ENCODE data around the gene COPZ2. TPM values are rescaled to one million over a fixed set of nuclear protein-coding genes. Genes with fewer than 3 reads are reported as not detected.

The COPZ2 gene
- total RNA-seq, 1 experiment from 2014 or later = not detected

GRCh38 chr17:48053758-48054237, 16.2 kb upstream of the COPZ2 start:
- no peaks in the 10 kb centered on the region for H3K9me2 ChIP-seq (ENCODE audit: insufficient read depth)
- ChIA-PET CTCF (no interaction called here), POLR2A (interaction anchor here (1.1 to 1.3 kb wide), 2 partner anchors 13 to 23 kb away, joined by 3 read pairs; no protein-coding TSS in a partner anchor), RAD21 (ENCODE audit: low non-redundant PET in 1 of 2, low total read pairs in 2 of 2, uncharacterized antibody in 2 of 2, unreplicated experiment in 2 of 2) (interaction anchor here in 1 of 2 experiments (0.6 kb wide), 1 partner anchor 27 kb away, joined by 3 read pairs; no protein-coding TSS in a partner anchor)
- peaks cover 37 to 66% of the 10 kb centered on the region in 2 experiments for H3K36me3 ChIP-seq (ENCODE audit: control insufficient read depth in 1 of 2, insufficient read depth in 2 of 2, low read length in 2 of 2)
- no peaks in the 10 kb centered on the region for H3K27me3 ChIP-seq (ENCODE audit: insufficient read depth, low read length)
- H3K9me3 ChIP-seq (ENCODE audit: control insufficient read depth in 1 of 2, insufficient read depth in 1 of 2, low read depth in 1 of 2, low read length in 2 of 2) = no peaks in the 10 kb centered on the region
- H4K20me1 ChIP-seq (ENCODE audit: insufficient read depth) = no peaks in the 10 kb centered on the region; the same call in 1 of the 2 replicates
- H3K79me2 ChIP-seq (ENCODE audit: insufficient read depth, low read length) = peaks cover 75% of the 10 kb centered on the region
- peaks cover 23 to 24% of the 10 kb centered on the region in 2 experiments for H3K4me1 ChIP-seq (ENCODE audit: control insufficient read depth in 1 of 2, insufficient read depth in 2 of 2, low read length in 2 of 2)
- no peak overlapping the region for H3K9ac ChIP-seq (ENCODE audit: low read length)
- H2AFZ ChIP-seq (ENCODE audit: low read depth, low read length, poor library complexity, severe bottlenecking) = no peak overlapping the region
- intact Hi-C loops (cut with micrococcal nuclease) = no loop called here
- DNase-seq (ENCODE audit: low read depth, low spot score) (no peak), ATAC-seq (no peak)
- H3K27ac ChIP-seq (ENCODE audit: low read depth, low read length) = no peak overlapping the region
- no peak overlapping the region for H3K4me2 ChIP-seq (ENCODE audit: low read length)
- TF ChIP-seq ELF1 (IDR thresholded peaks at IDR 0.05; ENCODE audit: borderline replicate concordance, low read depth) = no peak
- no peak for TF ChIP-seq ZNF274 (IDR thresholded peaks at IDR 0.05; ENCODE audit: low read depth, low read length)
- no TSS peak for BruUV-seq (replicated peaks)
- H3K4me3 ChIP-seq (replicated peaks in 1 of 2; ENCODE audit: low read depth in 1 of 2, low read length in 2 of 2) = no peak overlapping the region

- ATAC-seq = no peak
- Histone ChIP-seq H3K9me3 (ENCODE audit: control insufficient read depth in 1 of 2, insufficient read depth in 1 of 2, low read depth in 1 of 2, low read length in 2 of 2) (no peaks in the 10 kb centered on the region), H3K4me3 (replicated peaks in 1 of 2; ENCODE audit: low read depth in 1 of 2, low read length in 2 of 2) (no peak overlapping the region), H3K4me1 (ENCODE audit: control insufficient read depth in 1 of 2, insufficient read depth in 2 of 2, low read length in 2 of 2) (peaks cover 23 to 24% of the 10 kb centered on the region in 2 experiments), H3K27ac (ENCODE audit: low read depth, low read length) (no peak overlapping the region), H3K36me3 (ENCODE audit: control insufficient read depth in 1 of 2, insufficient read depth in 2 of 2, low read length in 2 of 2) (peaks cover 32 to 59% of the 10 kb centered on the region in 2 experiments), H2AFZ (ENCODE audit: low read depth, low read length, poor library complexity, severe bottlenecking) (no peak overlapping the region), H3K27me3 (ENCODE audit: insufficient read depth, low read length) (no peaks in the 10 kb centered on the region), H3K79me2 (ENCODE audit: insufficient read depth, low read length) (peaks cover 74% of the 10 kb centered on the region), H4K20me1 (ENCODE audit: insufficient read depth) (no peaks in the 10 kb centered on the region; the same call in 1 of the 2 replicates), H3K9me2 (ENCODE audit: insufficient read depth) (no peaks in the 10 kb centered on the region), H3K9ac (ENCODE audit: low read length) (no peak overlapping the region), H3K4me2 (ENCODE audit: low read length) (no peak overlapping the region)
- TF ChIP-seq POLR2AphosphoS5 (IDR thresholded peaks at IDR 0.05; ENCODE audit: low read depth, low read length) = no peak
- TF ChIP-seq SRF (IDR thresholded peaks at IDR 0.05; ENCODE audit: low read depth) = no peak
- no peak for TF ChIP-seq MAX (IDR thresholded peaks at IDR 0.05)
- no peak for TF ChIP-seq JUND (IDR thresholded peaks at IDR 0.05)
- no peak for TF ChIP-seq POLR2A (IDR thresholded peaks at IDR 0.05; ENCODE audit: borderline replicate concordance, extremely low read depth, insufficient read depth, insufficient read length)
- no peak for TF ChIP-seq CBX3 (IDR thresholded peaks at IDR 0.05; ENCODE audit: low read depth)
- no peak for TF ChIP-seq FOSL1 (IDR thresholded peaks at IDR 0.05; ENCODE audit: low read depth)
- no TSS peak for BruUV-seq (replicated peaks)
- ChIA-PET CTCF (no interaction called here), POLR2A (no interaction called here), RAD21 (ENCODE audit: low non-redundant PET in 1 of 2, low total read pairs in 2 of 2, uncharacterized antibody in 2 of 2, unreplicated experiment in 2 of 2) (interaction anchor here in 1 of 2 experiments (0.6 kb wide), 1 partner anchor 27 kb away, joined by 3 read pairs; no protein-coding TSS in a partner anchor)
- DNase-seq (ENCODE audit: low read depth, low spot score) = no peak
- intact Hi-C loops (cut with micrococcal nuclease) = no loop called here
These were observed 15.6 kb upstream of the COPZ2 start for GRCh38 chr17:48052956-48053757.

All from HCT116 (cell line).